HL-60 (cell line): ENCODE results near the gene OR52M1.
A peak's percentile ranks its signal among the peaks of the same experiment; 100 is the strongest.

Source experiments
- DNase-seq, 2 experiments: peaks; one replicate each; pipeline ENCODE4 v3.0.0-alpha.2; 2010 to 2020; ENCODE audit warnings: low read depth in 1 of 2, low spot score in 1 of 2
- H3K27ac ChIP-seq: fragments of 250-450 bp; sonication (Bioruptor Pico); replicated peaks from 2 replicates; pipeline ENCODE4 v1.5.1; 2020; ENCODE audit warnings: mild to moderate bottlenecking, moderate library complexity
- H3K27me3 ChIP-seq: fragments of 250-450 bp; sonication (Bioruptor Pico); 2 replicates; pipeline ENCODE4 v1.5.1; 2021; ENCODE audit warnings: mild to moderate bottlenecking, moderate library complexity; ENCODE audit not compliant: insufficient read depth, poor library complexity, severe bottlenecking
- H3K4me3 ChIP-seq: replicated peaks from 2 replicates; pipeline ENCODE4 v1.5.1; 2011; ENCODE audit warnings: mild to moderate bottlenecking, control low read depth, low read length; ENCODE audit not compliant: insufficient read depth
- GABPA ChIP-seq: IDR thresholded peaks from 2 replicates; pipeline ENCODE4 v1.6.1; 2012; ENCODE audit warnings: low read depth
- POLR2AphosphoS5 ChIP-seq: IDR thresholded peaks from 2 replicates; pipeline ENCODE4 v1.6.1; 2012; ENCODE audit warnings: low read depth
- SPI1 ChIP-seq: IDR thresholded peaks from 2 replicates; pipeline ENCODE4 v1.6.1; 2012; ENCODE audit warnings: low read depth, mild to moderate bottlenecking, borderline replicate concordance
- TF ChIP-seq, protein P1 (sequence below): IDR thresholded peaks from 2 replicates; pipeline ENCODE4 v1.6.1; 2012; ENCODE audit warnings: low read depth; ENCODE audit not compliant: insufficient replicate concordance
- TF ChIP-seq, protein P2 (sequence below): IDR thresholded peaks from one replicate; pipeline ENCODE4 v1.5.1; 2011; ENCODE audit warnings: low read length, control low read depth, inconsistent platforms; ENCODE audit not compliant: insufficient read depth

The OR52M1 gene

DNA sequence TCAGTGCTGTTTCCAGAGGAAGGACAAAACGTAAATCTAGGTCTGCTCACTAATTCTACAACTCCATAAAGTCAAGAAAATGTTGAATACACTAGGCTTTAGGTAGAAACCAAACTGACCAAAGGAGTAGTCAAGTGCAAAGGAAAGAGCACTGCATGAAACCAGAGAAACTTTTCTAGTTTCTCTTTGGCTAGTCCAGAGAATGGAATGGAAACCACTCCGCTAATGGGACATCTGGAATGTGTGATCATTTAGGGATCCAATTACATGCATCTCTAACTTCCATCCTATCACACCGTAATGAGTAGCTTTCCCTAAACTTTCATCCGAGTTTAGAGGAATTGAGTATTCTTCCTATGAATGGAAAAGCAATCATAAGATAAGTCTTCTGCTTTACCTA lies 2.4 kb downstream of the OR52M1 start:
- H3K27me3 ChIP-seq: peaks cover 4% of the 10 kb centered on the region
- H3K27ac ChIP-seq: no peak overlapping the region
- TF ChIP-seq SPI1: no peak
- TF ChIP-seq, protein P1, sequence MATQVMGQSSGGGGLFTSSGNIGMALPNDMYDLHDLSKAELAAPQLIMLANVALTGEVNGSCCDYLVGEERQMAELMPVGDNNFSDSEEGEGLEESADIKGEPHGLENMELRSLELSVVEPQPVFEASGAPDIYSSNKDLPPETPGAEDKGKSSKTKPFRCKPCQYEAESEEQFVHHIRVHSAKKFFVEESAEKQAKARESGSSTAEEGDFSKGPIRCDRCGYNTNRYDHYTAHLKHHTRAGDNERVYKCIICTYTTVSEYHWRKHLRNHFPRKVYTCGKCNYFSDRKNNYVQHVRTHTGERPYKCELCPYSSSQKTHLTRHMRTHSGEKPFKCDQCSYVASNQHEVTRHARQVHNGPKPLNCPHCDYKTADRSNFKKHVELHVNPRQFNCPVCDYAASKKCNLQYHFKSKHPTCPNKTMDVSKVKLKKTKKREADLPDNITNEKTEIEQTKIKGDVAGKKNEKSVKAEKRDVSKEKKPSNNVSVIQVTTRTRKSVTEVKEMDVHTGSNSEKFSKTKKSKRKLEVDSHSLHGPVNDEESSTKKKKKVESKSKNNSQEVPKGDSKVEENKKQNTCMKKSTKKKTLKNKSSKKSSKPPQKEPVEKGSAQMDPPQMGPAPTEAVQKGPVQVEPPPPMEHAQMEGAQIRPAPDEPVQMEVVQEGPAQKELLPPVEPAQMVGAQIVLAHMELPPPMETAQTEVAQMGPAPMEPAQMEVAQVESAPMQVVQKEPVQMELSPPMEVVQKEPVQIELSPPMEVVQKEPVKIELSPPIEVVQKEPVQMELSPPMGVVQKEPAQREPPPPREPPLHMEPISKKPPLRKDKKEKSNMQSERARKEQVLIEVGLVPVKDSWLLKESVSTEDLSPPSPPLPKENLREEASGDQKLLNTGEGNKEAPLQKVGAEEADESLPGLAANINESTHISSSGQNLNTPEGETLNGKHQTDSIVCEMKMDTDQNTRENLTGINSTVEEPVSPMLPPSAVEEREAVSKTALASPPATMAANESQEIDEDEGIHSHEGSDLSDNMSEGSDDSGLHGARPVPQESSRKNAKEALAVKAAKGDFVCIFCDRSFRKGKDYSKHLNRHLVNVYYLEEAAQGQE: no peak
- no peak for TF ChIP-seq GABPA
- no peak for TF ChIP-seq POLR2AphosphoS5
- TF ChIP-seq, protein P2, sequence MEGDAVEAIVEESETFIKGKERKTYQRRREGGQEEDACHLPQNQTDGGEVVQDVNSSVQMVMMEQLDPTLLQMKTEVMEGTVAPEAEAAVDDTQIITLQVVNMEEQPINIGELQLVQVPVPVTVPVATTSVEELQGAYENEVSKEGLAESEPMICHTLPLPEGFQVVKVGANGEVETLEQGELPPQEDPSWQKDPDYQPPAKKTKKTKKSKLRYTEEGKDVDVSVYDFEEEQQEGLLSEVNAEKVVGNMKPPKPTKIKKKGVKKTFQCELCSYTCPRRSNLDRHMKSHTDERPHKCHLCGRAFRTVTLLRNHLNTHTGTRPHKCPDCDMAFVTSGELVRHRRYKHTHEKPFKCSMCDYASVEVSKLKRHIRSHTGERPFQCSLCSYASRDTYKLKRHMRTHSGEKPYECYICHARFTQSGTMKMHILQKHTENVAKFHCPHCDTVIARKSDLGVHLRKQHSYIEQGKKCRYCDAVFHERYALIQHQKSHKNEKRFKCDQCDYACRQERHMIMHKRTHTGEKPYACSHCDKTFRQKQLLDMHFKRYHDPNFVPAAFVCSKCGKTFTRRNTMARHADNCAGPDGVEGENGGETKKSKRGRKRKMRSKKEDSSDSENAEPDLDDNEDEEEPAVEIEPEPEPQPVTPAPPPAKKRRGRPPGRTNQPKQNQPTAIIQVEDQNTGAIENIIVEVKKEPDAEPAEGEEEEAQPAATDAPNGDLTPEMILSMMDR: no peak
- no peak for DNase-seq
- no peak overlapping the region for H3K4me3 ChIP-seq

GRCh38 chr11:4551346-4551979 lies 6.5 kb downstream of the OR52M1 start:
- no peak overlapping the region for H3K4me3 ChIP-seq
- no peak overlapping the region for H3K27ac ChIP-seq
- DNase-seq: peak in 1 of 2 experiments; percentile 15
- TF ChIP-seq SPI1 (no peak), POLR2AphosphoS5 (no peak)
- TF ChIP-seq, protein P2: peak; percentile 40
- TF ChIP-seq, protein P1: no peak
- peaks cover 4% of the 10 kb centered on the region for H3K27me3 ChIP-seq

DNA sequence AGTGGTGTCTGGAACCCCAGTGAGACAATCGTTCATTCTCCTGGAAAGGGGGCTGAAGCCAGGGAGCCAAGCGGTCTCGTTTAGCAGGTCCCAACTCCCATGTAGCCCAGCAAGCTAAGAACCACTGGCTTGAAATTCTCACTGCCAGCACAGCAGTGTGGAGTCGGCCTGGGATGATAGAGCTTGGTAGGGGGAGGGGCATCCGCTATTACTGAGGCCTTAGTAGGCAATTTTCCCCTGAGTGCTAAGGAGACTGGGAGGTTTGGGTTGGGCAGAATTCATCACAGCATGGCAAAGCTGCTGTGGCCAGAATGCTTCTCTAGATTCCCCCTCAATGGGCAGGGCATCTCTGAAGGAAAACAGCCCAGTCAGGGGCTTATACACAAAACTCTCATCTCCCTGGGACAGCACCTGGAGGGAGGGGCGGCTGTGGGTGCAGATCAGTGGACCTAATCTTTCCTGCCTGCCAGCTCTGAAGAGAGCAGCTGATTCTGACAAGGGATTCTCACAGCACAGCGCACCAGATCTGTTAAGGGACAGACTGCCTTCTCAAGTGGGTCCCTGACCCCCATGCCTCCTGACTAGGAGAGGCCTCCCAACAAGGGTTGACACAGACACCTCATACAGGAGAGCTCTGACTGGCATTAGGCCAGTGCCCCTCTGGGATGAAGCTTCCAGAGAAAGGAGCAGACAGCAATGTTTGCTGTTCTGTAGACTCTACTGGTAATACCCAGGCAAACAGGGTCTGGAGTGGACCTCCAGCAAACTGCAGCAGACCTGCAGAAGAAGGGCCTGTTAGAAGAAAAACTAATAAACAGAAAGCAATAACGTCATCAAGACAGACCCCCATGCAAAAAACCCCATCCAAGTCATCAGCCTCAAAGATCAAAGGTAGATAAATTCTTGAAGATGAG lies 14.8 kb downstream of the OR52M1 start:
- no peak for DNase-seq
- no peak overlapping the region for H3K4me3 ChIP-seq
- no peak overlapping the region for H3K27ac ChIP-seq
- H3K27me3 ChIP-seq: peaks cover 6% of the 10 kb centered on the region
- TF ChIP-seq, protein P2: no peak
- TF ChIP-seq SPI1: no peak
